Prostate gland (tissue), 2 donors: ENCODE data around the gene LAMA3. TPM values are rescaled to one million over a fixed set of nuclear protein-coding genes. Genes with fewer than 3 reads are reported as not detected.

Experiments
- DNase-seq: peaks from one replicate; pipeline ENCODE4 v3.0.0-alpha.2; 2019; ENCODE audit warnings: low spot score
- H3K27ac ChIP-seq, 2 donors: fragments of 200-600 bp; sonication (generic); 2 replicates each; pipeline ENCODE4 v1.5.1; 2017 to 2019
- H3K27me3 ChIP-seq: fragments of 200-600 bp; sonication (generic); replicated peaks from 2 replicates; pipeline ENCODE4 v1.5.1; 2019; ENCODE audit not compliant: insufficient read depth
- H3K36me3 ChIP-seq, 2 donors: fragments of 200-600 bp; sonication (generic); 1 replicate in 1 of 2; 2 replicates in 1 of 2; pipeline versions ENCODE4 v1.5.1 to v1.8.1; 2017 to 2019
- H3K4me1 ChIP-seq: fragments of 200-600 bp; sonication (generic); replicated peaks from 2 replicates; pipeline ENCODE4 v1.5.1; 2019
- H3K4me3 ChIP-seq, 2 donors: fragments of 200-600 bp; sonication (generic); 2 replicates each; pipeline ENCODE4 v1.5.1; 2017 to 2019
- H3K9me3 ChIP-seq: fragments of 200-600 bp; sonication (generic); 2 replicates; pipeline ENCODE4 v1.5.1; 2017
- CTCF ChIP-seq, 4 experiments: fragments of 200-600 bp in 2 of 4; fragments of 450-650 bp in 2 of 4; sonication (generic) in 2 of 4; IDR thresholded peaks; 1 replicate in 3 of 4; 2 replicates in 1 of 4; pipeline ENCODE4 v1.5.1; 2016 to 2019; ENCODE audit warnings: antibody characterized with exemption in 4 of 4, mild to moderate bottlenecking in 2 of 4, moderate library complexity in 2 of 4
- POLR2A ChIP-seq: fragments of 450-650 bp; IDR thresholded peaks from one replicate; pipeline ENCODE4 v1.6.1; 2016; ENCODE audit warnings: antibody characterized with exemption, mild to moderate bottlenecking
- POLR2AphosphoS5 ChIP-seq: sonication (generic); formaldehyde crosslinking; IDR thresholded peaks from one replicate; pipeline ENCODE4 v1.6.1; 2017; ENCODE audit warnings: antibody characterized with exemption
- WGBS: methylation state at CpG from one replicate; pipeline ENCODE4 v1.1.5; 2018; 5-methylcytosine and 5-hydroxymethylcytosine counted together
- intact Hi-C: fragments of 100-400 bp; cut with DNase I; formaldehyde crosslinking; loops from one replicate; pipeline ENCODE4 v1.14.2; 2022
- total RNA-seq, 2 donors: library from RNA; depleted of rRNA; stranded (reverse); fragments of >200 nt; gene quantifications; one replicate each; pipeline ENCODE4 v1.1.0, GENCODE V29; 2016

The LAMA3 gene
- total RNA-seq, 2 donors from 2014 or later = 31.3 to 35.9 TPM

- Histone ChIP-seq H3K9me3 (no peaks in the 10 kb centered on the region), H3K4me3 (no peak overlapping the region), H3K27ac (no peak overlapping the region), H3K36me3 (no peaks in the 10 kb centered on the region), H3K4me1 (no peaks in the 10 kb centered on the region), H3K27me3 (no peaks in the 10 kb centered on the region)
- DNase-seq = no peak
- intact Hi-C loops = no loop called here
- TF ChIP-seq POLR2AphosphoS5 (no peak), CTCF (IDR thresholded peaks at IDR 0.05) (no peak), POLR2A (no peak)
- 96% methylated on average over 15 of the region's 15 CpGs for WGBS
These were observed 156.9 kb downstream of the LAMA3 start for GRCh38 chr18:23845988-23846630.

GRCh38 chr18:23847321-23847986 lies 158.2 kb downstream of the LAMA3 start:
- intact Hi-C loops = no loop called here
- no peak for DNase-seq
- Histone ChIP-seq H3K36me3 (no peaks in the 10 kb centered on the region), H3K4me1 (no peaks in the 10 kb centered on the region), H3K9me3 (no peaks in the 10 kb centered on the region), H3K27me3 (no peaks in the 10 kb centered on the region), H3K27ac (no peak overlapping the region), H3K4me3 (no peak overlapping the region)
- TF ChIP-seq POLR2AphosphoS5 (no peak), CTCF (IDR thresholded peaks at IDR 0.05) (no peak), POLR2A (no peak)
- 95% methylated on average over 12 of the region's 19 CpGs for WGBS

- intact Hi-C loops = no loop called here
These were observed 159.9 kb downstream of the LAMA3 start for GRCh38 chr18:23849141-23849540.

DNA sequence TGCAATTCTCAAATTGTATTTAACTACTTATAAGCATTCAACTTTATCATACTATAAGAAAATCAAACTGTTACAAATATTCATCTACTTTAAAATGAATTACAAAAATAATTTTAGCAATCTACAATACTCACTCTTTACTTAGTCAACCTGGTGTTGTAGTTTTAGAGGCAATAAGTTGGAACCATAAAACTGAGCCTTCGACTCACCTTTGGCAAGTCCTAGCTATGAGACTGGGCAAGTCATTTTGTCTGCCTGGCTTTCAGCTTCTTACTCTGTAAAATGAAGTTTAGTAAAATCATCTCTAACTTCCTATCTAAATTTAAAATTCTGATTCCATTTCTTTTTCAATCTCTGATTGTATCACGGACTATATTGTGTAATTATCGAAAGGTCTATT lies 161.0 kb downstream of the LAMA3 start:
- DNase-seq = no peak
- H3K9me3 ChIP-seq = no peaks in the 10 kb centered on the region
- WGBS = 89% methylated on average over 3 of the region's 3 CpGs
- intact Hi-C loops = no loop called here
- H3K27me3 ChIP-seq = no peaks in the 10 kb centered on the region
- H3K4me1 ChIP-seq = no peaks in the 10 kb centered on the region
- no peak overlapping the region for H3K4me3 ChIP-seq
- TF ChIP-seq POLR2AphosphoS5 (no peak), POLR2A (no peak), CTCF (IDR thresholded peaks at IDR 0.05) (no peak)
- no peaks in the 10 kb centered on the region for H3K36me3 ChIP-seq
- no peak overlapping the region for H3K27ac ChIP-seq

More at GRCh38 chr18:23849141-23849540, 159.9 kb downstream of the LAMA3 start:
- no peak for DNase-seq
- Histone ChIP-seq H3K36me3 (no peaks in the 10 kb centered on the region), H3K9me3 (no peaks in the 10 kb centered on the region), H3K27ac (no peak overlapping the region), H3K4me3 (no peak overlapping the region), H3K4me1 (no peaks in the 10 kb centered on the region), H3K27me3 (no peaks in the 10 kb centered on the region)
- 35% methylated on average over 1 of the region's 1 CpG for WGBS
- no peak for TF ChIP-seq CTCF (IDR thresholded peaks at IDR 0.05)
- no peak for TF ChIP-seq POLR2AphosphoS5
- TF ChIP-seq POLR2A = no peak

DNA sequence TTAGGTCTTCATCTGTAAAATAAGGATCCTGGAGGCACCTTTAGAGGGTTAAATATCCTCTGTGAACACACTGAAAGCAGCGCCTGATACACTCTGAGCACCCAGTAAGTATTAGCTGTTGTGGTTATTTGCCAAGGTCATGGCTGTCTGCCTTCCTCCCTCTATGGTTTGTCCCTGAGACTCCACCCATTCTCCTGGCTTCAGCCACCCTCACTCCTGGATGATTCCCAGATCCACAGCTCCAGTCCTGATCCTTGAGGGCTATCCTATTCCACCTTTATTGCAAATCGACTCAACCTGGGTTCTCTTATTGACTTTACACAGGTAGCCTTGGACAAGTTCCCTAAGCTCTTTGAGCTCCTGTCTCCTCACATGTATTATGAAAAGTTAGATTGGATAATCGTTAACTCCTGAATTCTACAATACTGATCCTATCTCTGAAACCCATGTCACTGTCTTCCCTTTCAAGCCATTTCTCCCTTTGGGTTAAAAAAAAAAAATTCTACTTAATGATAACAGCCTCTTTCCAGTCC lies 162.3 kb downstream of the LAMA3 start:
- H3K27ac ChIP-seq = no peak overlapping the region
- TF ChIP-seq POLR2A (no peak), CTCF (IDR thresholded peaks at IDR 0.05) (no peak), POLR2AphosphoS5 (no peak)
- WGBS = 58% methylated on average over 3 of the region's 3 CpGs
- no peak overlapping the region for H3K4me3 ChIP-seq
- no peak for DNase-seq
- H3K27me3 ChIP-seq = no peaks in the 10 kb centered on the region
- H3K36me3 ChIP-seq = no peaks in the 10 kb centered on the region
- no peaks in the 10 kb centered on the region for H3K9me3 ChIP-seq
- no peaks in the 10 kb centered on the region for H3K4me1 ChIP-seq
- intact Hi-C loops = no loop called here
